HG03575 (cell line): ENCODE data around the gene CATSPER1.

Experiments used
- ATAC-seq: cut with Tn5 transposase; IDR thresholded peaks from one replicate; pipeline ENCODE4 v1.9.1; 2021; ENCODE audit not compliant: unreplicated experiment, insufficient number of reproducible peaks, low FRiP score; ENCODE audit errors: extremely low read depth

The CATSPER1 gene

GRCh38 chr11:66055021-66055420 lies 28.7 kb upstream of the CATSPER1 start:
- no peak for ATAC-seq

GRCh38 chr11:66052664-66052982 lies 26.3 kb upstream of the CATSPER1 start:
- ATAC-seq = no peak

- ATAC-seq = peak; percentile 74
Observed at GRCh38 chr11:66051766-66052663, 25.7 kb upstream of the CATSPER1 start, which contains the start of gene SF3B2. TSS of gene SF3B2 (plus strand) at chr11:66052364. CDS start at chr11:66052385, 21 bp downstream.

GRCh38 chr11:66051371-66051765 lies 25.1 kb upstream of the CATSPER1 start:
- ATAC-seq = no peak

GRCh38 chr11:66050581-66051231 lies 24.4 kb upstream of the CATSPER1 start:
- no peak for ATAC-seq

- ATAC-seq = no peak
Observed at GRCh38 chr11:66048547-66049323, 22.5 kb upstream of the CATSPER1 start, which contains the start of gene GAL3ST3. TSS of gene GAL3ST3 (minus strand) at chr11:66049161. CDS start at chr11:66045415, 3,746 bp downstream.

GRCh38 chr11:66047541-66048365 lies 21.5 kb upstream of the CATSPER1 start:
- no peak for ATAC-seq

- ATAC-seq = no peak
Observed at GRCh38 chr11:66046901-66047300, 20.6 kb upstream of the CATSPER1 start.

GRCh38 chr11:66045177-66045639 lies 18.9 kb upstream of the CATSPER1 start:
- ATAC-seq = no peak

- no peak for ATAC-seq
Observed at GRCh38 chr11:66044757-66045156, 18.5 kb upstream of the CATSPER1 start.

- no peak for ATAC-seq
Observed at GRCh38 chr11:66042996-66043906, 17.0 kb upstream of the CATSPER1 start.

- ATAC-seq = no peak
Observed at GRCh38 chr11:66042227-66042995, 16.1 kb upstream of the CATSPER1 start.

GRCh38 chr11:66039765-66040164 lies 13.5 kb upstream of the CATSPER1 start:
- no peak for ATAC-seq

GRCh38 chr11:66037327-66037726 lies 11.0 kb upstream of the CATSPER1 start:
- no peak for ATAC-seq

GRCh38 chr11:66036334-66036710 lies 10.0 kb upstream of the CATSPER1 start:
- no peak for ATAC-seq

GRCh38 chr11:66035653-66036333 lies 9.5 kb upstream of the CATSPER1 start:
- no peak for ATAC-seq
